B cell (primary cell): Measurements from ENCODE around the gene TRPV4. TPM values are rescaled to one million over a fixed set of nuclear protein-coding genes. Genes with fewer than 3 reads are reported as not detected.
"Not testable (repeated sequence)": the region's sequence is repeated elsewhere in the genome, so short reads cannot be mapped to it uniquely, and the experiment has no call there.

Source experiments
- ATAC-seq: fragments of 200-7000 bp; cut with Tn5 transposase; one replicate; pipeline ENCODE4 v1.10.0; 2021; ENCODE audit warnings: low read depth, mild to moderate bottlenecking, moderate number of reproducible peaks, moderate library complexity
- CTCF ChIA-PET: fragments of 350-600 bp; sonication (Branson Sonifier 250); formaldehyde crosslinking; loops from one replicate; lab custom pipeline; 2021; ENCODE audit warnings: antibody characterized with exemption, inconsistent platforms; lab: Charles Lee
- POLR2A ChIA-PET: fragments of 350-600 bp; sonication (Branson Sonifier 250); formaldehyde crosslinking; loops from one replicate; lab custom pipeline; 2021; ENCODE audit warnings: antibody characterized with exemption; lab: Charles Lee
- DNase-seq: peaks from one replicate; pipeline ENCODE4 v3.0.0; 2013
- H2AFZ ChIP-seq: 2 replicates; pipeline ENCODE4 v1.6.1; 2012; ENCODE audit warnings: mild to moderate bottlenecking, low read depth, low read length; ENCODE audit not compliant: insufficient read depth, poor library complexity, severe bottlenecking
- H3K27ac ChIP-seq, 2 donors: 1 replicate in 1 of 2; 2 replicates in 1 of 2; pipeline ENCODE4 v1.5.1; 2012 to 2013; ENCODE audit warnings: low read length in 2 of 2, mild to moderate bottlenecking in 2 of 2, moderate library complexity in 1 of 2
- H3K27me3 ChIP-seq, 4 experiments: fragments of 200-600 bp in 1 of 4; sonication (generic) in 1 of 4; replicated peaks in 1 of 4; 1 replicate in 2 of 4; 2 replicates in 2 of 4; pipeline versions ENCODE4 v1.6.1 to v1.7.0; 2013 to 2016; ENCODE audit warnings: low read length in 3 of 4, mild to moderate bottlenecking in 2 of 4, mixed read lengths in 1 of 4, moderate library complexity in 1 of 4; ENCODE audit not compliant: insufficient read depth in 4 of 4, control insufficient read depth in 3 of 4; ENCODE audit errors: control extremely low read depth in 1 of 4
- H3K36me3 ChIP-seq, 2 experiments: replicated peaks in 1 of 2; 1 replicate in 1 of 2; 2 replicates in 1 of 2; pipeline versions ENCODE4 v1.6.1 to v1.7.1; 2013; ENCODE audit warnings: low read length in 1 of 2; ENCODE audit not compliant: insufficient read depth in 2 of 2, control insufficient read depth in 1 of 2; ENCODE audit errors: control extremely low read depth in 1 of 2, extremely low read depth in 1 of 2
- H3K4me1 ChIP-seq, 2 donors: fragments of 200-600 bp in 1 of 2; sonication (generic) in 1 of 2; 1 replicate in 1 of 2; 2 replicates in 1 of 2; pipeline versions ENCODE4 v1.5.1 to v1.6.1; 2013 to 2017; ENCODE audit warnings: low read length in 2 of 2; ENCODE audit not compliant: control insufficient read depth in 2 of 2, insufficient read depth in 2 of 2
- H3K4me2 ChIP-seq: replicated peaks from 2 replicates; pipeline ENCODE3; 2012; ENCODE audit warnings: mild to moderate bottlenecking, low read depth, low read length; ENCODE audit not compliant: poor library complexity, severe bottlenecking
- H3K4me3 ChIP-seq, 5 experiments: fragments of 200-600 bp in 1 of 5; sonication (generic) in 1 of 5; 1 replicate in 3 of 5; 2 replicates in 2 of 5; pipeline versions ENCODE4 v1.5.1 to v1.7.0; 2011 to 2016; ENCODE audit warnings: low read length in 4 of 5, mild to moderate bottlenecking in 4 of 5, low read depth in 2 of 5, control low read depth in 1 of 5, moderate library complexity in 1 of 5; ENCODE audit not compliant: insufficient read depth in 1 of 5; ENCODE audit errors: control extremely low read depth in 1 of 5, extremely low read depth in 1 of 5
- H3K79me2 ChIP-seq: fragments of 200-600 bp; sonication (generic); one replicate; pipeline ENCODE4 v1.6.0; 2016; ENCODE audit warnings: low read length; ENCODE audit not compliant: control insufficient read depth, insufficient read depth
- H3K9ac ChIP-seq: fragments of 200-600 bp; sonication (generic); 2 replicates; pipeline ENCODE4 v1.6.1; 2017; ENCODE audit warnings: mild to moderate bottlenecking, low read length, moderate library complexity
- H3K9me3 ChIP-seq, 3 donors: one replicate each; pipeline versions ENCODE4 v1.6.1 to v1.7.1; 2013; ENCODE audit warnings: low read length in 2 of 3; ENCODE audit not compliant: control insufficient read depth in 2 of 3, insufficient read depth in 1 of 3; ENCODE audit errors: control extremely low read depth in 1 of 3
- H4K20me1 ChIP-seq: 2 replicates; pipeline ENCODE4 v1.6.0; 2012; ENCODE audit warnings: mild to moderate bottlenecking, low read length; ENCODE audit not compliant: insufficient read depth, control insufficient read depth, poor library complexity, severe bottlenecking
- H3K27ac Mint-ChIP-seq: one replicate; pipeline ENCODE4 v1.8.0; 2021; ENCODE audit warnings: mixed read lengths
- H3K27me3 Mint-ChIP-seq: one replicate; pipeline ENCODE4 v1.8.0; 2021; ENCODE audit warnings: mixed read lengths
- H3K4me1 Mint-ChIP-seq: one replicate; pipeline ENCODE4 v1.8.0; 2021; ENCODE audit warnings: mixed read lengths
- H3K4me3 Mint-ChIP-seq: one replicate; pipeline ENCODE4 v1.8.0; 2021; ENCODE audit warnings: mixed read lengths
- H3K9me3 Mint-ChIP-seq: one replicate; pipeline ENCODE4 v1.8.0; 2022; ENCODE audit warnings: mixed read lengths; ENCODE audit not compliant: insufficient read depth
- EZH2 ChIP-seq: IDR thresholded peaks from 2 replicates; pipeline ENCODE4 v1.6.1; 2012; ENCODE audit warnings: borderline replicate concordance, low read depth, mild to moderate bottlenecking, moderate library complexity, low read length; ENCODE audit not compliant: insufficient read depth, poor library complexity, severe bottlenecking
- whole genome bisulfite sequencing: methylation state at CpG from one replicate; pipeline ENCODE4 v1.1.5; 2013; ENCODE audit warnings: missing lambda C conversion rate; ENCODE audit not compliant: insufficient coverage; 5-methylcytosine and 5-hydroxymethylcytosine counted together
- intact Hi-C: fragments of 100-400 bp; cut with micrococcal nuclease; formaldehyde crosslinking; loops from one replicate; pipeline ENCODE4 v1.10.0; 2022
- polyA plus RNA-seq: library from polyadenylated mRNA; depleted of rRNA; stranded (reverse); fragments of >200 nt; gene quantifications from 2 replicates; pipeline ENCODE4 v1.2.3, GENCODE V29; 2012
- total RNA-seq, 2 donors: library from RNA; stranded (reverse); fragments of 120-200 nt in 1 of 2; gene quantifications; 1 replicate in 1 of 2; 2 replicates in 1 of 2; pipeline versions ENCODE4 v1.2.3 to v1.2.4, GENCODE V29; 2013 to 2022
- TF ChIP-seq, protein P1 (sequence below): fragments of 200-600 bp; IDR thresholded peaks from one replicate; pipeline ENCODE4 v1.8.0; 2022; ENCODE audit warnings: antibody characterized with exemption, mild to moderate bottlenecking

TRPV4 gene
- total and polyA plus RNA-seq, 2 donors (not counting 1 experiment from before 2014, with no cell fraction given): not detected

DNA sequence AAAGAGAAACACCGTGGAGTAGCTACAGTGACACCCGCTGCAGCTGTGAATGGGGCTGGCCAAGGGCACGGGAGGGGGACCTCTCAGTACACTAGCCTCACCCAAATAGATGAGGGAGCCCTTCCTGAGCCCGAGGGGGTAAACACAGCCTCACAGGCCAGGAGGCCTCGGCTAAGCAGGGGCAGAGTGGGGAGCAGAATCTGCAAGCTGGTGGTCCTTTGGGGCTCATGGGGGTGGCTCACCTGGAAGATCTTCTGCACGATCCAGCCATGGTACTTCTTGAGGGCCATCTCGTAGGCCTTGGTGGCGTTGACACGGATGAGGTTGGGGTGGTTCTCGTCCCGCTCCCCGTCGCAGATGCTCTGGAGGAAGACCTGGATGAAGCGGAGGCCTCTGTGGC, 22.2 kb upstream of the TRPV4 start:
- no peak overlapping the region for H3K27ac Mint-ChIP-seq
- peaks cover 2 to 50% of the 10 kb centered on the region in 2 experiments for H3K36me3 ChIP-seq
- no peak overlapping the region for H3K9ac ChIP-seq
- ChIA-PET CTCF (interaction anchor here (0.6 to 5.1 kb wide), 6 partner anchors 9 to 72 kb away, joined by 3 to 39 read pairs (median 8); no protein-coding TSS in a partner anchor), POLR2A (no interaction called here)
- H2AFZ ChIP-seq: no peak overlapping the region
- 95% methylated on average over 13 of the region's 14 CpGs for whole genome bisulfite sequencing
- no peaks in the 10 kb centered on the region for H3K27me3 Mint-ChIP-seq
- no peak overlapping the region for H3K4me2 ChIP-seq
- H3K27me3 ChIP-seq: no peaks in the 10 kb centered on the region
- DNase-seq (no peak), ATAC-seq (no peak)
- H3K79me2 ChIP-seq: no peaks in the 10 kb centered on the region
- intact Hi-C loops: no loop called here
- H3K4me1 ChIP-seq: peaks cover 0 to 4% of the 10 kb centered on the region in 2 donors
- no peak overlapping the region for H3K4me3 Mint-ChIP-seq
- H3K9me3 ChIP-seq: no peaks in the 10 kb centered on the region
- no peaks in the 10 kb centered on the region for H4K20me1 ChIP-seq
- peaks cover 2% of the 10 kb centered on the region for H3K4me1 Mint-ChIP-seq
- H3K4me3 ChIP-seq: no peak overlapping the region
- H3K27ac ChIP-seq: no peak overlapping the region
- TF ChIP-seq EZH2: no peak
- TF ChIP-seq, protein P1, sequence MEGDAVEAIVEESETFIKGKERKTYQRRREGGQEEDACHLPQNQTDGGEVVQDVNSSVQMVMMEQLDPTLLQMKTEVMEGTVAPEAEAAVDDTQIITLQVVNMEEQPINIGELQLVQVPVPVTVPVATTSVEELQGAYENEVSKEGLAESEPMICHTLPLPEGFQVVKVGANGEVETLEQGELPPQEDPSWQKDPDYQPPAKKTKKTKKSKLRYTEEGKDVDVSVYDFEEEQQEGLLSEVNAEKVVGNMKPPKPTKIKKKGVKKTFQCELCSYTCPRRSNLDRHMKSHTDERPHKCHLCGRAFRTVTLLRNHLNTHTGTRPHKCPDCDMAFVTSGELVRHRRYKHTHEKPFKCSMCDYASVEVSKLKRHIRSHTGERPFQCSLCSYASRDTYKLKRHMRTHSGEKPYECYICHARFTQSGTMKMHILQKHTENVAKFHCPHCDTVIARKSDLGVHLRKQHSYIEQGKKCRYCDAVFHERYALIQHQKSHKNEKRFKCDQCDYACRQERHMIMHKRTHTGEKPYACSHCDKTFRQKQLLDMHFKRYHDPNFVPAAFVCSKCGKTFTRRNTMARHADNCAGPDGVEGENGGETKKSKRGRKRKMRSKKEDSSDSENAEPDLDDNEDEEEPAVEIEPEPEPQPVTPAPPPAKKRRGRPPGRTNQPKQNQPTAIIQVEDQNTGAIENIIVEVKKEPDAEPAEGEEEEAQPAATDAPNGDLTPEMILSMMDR: no peak
- no peaks in the 10 kb centered on the region for H3K9me3 Mint-ChIP-seq

DNA sequence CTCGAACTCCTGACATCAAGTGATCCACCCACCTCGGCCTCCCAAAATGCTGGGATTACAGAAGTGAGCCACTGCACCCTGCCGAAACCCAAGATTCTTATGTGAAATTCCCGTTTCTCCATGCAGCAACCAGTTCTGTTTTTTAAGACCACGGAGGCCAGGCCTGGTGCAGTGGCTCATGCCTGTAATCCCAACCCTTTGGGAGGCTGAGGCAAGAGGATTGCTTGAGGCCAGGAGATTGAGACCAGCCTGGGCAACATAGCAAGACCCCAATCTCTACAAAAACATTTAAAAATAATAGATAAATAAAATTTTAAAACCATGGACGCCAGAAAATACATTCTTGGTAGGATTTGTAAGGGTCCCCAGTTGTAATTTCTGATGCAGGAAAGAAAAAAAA, 17.3 kb upstream of the TRPV4 start:
- WGBS: 97% methylated on average over 5 of the region's 6 CpGs
- not testable (repeated sequence) for DNase-seq, ATAC-seq

More for the DNA sequence above, 17.3 kb upstream of the TRPV4 start:
- H2AFZ ChIP-seq, H3K4me2 ChIP-seq, H3K9me3 ChIP-seq, H3K9ac ChIP-seq, POLR2A ChIA-PET, H3K79me2 ChIP-seq, H4K20me1 ChIP-seq, H3K4me3 ChIP-seq, H3K4me3 Mint-ChIP-seq, H3K4me1 Mint-ChIP-seq, intact Hi-C loops, H3K27me3 Mint-ChIP-seq, H3K9me3 Mint-ChIP-seq, H3K27ac ChIP-seq, H3K4me1 ChIP-seq, H3K27ac Mint-ChIP-seq, H3K27me3 ChIP-seq: not testable (repeated sequence)
- CTCF ChIA-PET: interaction anchor here (0.6 to 5.1 kb wide), 3 partner anchors 9 to 455 kb away, joined by 3 to 39 read pairs (median 5); no protein-coding TSS in a partner anchor
- H3K36me3 ChIP-seq: peaks cover 2 to 23% of the 10 kb centered on the region in 2 experiments
